Inflammatory macrophage treated with lipopolysaccharide for 1 hour (primary cell): ENCODE data around the gene AGO3.

Source experiments
- DNase-seq, 2 donors: peaks; one replicate each; pipeline ENCODE4 v3.0.0-alpha.2; 2020 to 2022

Gene AGO3

DNA sequence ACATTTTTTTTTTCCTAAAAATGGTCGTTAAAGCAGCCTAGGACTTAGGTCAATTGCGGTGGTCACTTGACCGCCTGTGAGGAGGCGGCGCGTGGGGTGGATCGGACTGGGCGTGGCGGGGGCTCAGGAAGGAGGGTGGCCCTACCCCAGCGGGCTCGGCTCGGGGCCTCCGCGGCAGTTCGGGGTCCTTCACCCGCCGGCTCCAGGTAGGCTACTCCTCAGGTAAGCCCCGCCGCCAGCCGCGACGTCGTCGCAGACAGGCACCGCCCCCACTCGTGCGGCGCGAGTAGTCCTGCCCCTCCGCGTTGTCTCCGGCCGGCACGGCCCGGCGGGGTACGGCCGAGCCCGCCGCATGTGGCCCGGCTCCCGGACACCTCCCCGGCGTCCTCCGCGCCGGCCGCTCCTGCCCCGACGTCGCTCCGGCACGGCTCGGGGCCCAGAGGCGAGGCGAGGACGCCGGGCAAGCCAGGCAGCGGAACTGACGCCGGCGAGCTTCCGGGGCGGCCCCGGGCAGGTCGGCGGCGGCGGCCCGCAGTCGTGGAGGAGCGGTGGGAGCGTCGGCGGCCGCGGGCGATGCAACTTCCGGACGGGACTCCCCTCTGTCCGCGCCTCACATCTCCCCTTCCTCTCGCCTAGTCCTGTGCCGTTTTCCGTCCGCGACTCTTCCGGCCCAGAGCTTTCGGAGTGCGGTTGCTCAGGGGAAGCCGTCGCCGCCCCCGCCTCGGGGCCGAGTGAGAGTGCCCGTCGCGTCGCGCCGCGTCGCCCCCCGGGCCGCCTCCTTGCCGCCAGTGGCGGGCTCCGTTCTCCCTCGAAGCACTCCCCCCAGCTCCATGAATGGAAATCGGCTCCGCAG is at the start of gene AGO3:
AGO3 (plus strand) TSS at position 513 of the 853 bp plus-strand sequence; CDS start at position 835, 322 bp downstream.
- peak; percentile 85 to 88 for DNase-seq

DNA sequence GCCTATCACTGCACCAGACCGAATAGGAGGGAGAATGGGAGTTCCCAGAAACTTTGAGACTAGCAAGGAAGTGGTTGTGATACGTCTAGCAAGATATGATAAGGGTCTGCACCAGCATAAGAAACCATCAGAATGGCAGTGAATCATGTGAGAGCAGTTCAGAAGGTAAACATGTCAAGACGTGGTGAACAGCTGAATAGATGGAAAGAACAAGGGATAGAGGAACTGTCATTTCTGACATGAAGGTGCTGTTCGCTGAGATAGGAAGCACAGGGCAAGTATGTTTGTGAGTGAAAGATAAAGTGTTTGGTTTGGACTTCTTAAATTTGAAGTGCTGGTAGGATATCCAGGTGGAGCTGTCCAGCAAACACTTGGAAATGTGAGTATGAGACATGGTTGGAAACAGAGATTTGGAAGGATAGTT is 49.0 kb upstream of the AGO3 start:
- DNase-seq, result no peak

DNA sequence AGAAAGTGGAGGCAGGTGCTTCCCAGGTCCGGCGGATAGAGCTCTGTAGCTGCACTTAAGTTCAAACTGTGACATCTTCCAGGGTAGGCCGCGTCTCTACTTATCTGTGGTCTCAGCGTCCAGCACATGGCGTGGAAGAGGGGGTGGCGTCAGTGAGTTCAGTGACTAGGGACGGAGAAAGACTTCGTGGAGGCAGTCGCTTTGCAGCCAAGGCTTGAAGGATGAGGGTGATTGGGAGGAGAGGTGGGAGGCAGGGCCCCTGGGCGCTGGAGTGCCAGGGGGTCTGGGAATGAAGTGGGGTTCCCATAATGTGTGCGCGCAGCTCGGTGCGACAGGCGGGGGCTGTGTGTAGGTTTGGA is 48.3 kb upstream of the AGO3 start:
- no peak for DNase-seq

DNA sequence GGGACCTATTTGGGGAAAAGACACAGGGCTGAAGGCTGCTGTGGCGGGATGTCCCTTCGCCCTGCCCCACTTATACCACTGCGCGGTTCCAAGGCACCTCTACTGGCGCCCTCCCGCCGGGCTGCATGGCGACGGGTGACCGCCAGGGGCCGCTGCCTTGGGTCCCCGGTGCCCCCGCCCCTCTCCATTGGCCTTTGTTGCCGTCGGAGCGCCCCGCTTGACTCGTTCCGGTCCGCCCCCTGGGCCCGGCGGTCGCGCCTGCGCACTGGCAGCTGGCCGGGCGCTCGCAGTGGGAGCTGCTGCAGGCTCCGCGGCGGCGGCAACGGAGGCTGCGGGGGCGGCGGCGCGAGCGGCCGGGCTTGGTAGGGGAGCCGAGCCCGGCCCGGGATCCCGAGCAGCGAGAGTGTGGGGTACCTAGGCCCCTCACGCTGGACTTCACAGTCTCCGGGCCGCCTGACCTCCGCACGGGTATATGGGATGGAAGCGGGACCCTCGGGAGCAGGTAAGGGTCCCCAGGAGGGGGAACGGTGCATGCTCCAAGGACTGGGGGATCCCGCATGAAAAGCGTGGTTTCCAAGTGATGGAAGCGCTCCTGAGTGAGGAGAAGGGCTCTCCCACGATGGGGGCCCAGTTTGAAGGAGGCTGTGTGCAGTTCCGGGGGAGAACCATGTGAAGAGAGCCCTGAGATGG is 47.8 kb upstream of the AGO3 start, which contains the start of gene AGO1:
AGO1 (plus strand) TSS at position 265 of the 690 bp plus-strand sequence; CDS start at position 478, 213 bp downstream.
- peak; percentile 90 to 95 for DNase-seq

DNA sequence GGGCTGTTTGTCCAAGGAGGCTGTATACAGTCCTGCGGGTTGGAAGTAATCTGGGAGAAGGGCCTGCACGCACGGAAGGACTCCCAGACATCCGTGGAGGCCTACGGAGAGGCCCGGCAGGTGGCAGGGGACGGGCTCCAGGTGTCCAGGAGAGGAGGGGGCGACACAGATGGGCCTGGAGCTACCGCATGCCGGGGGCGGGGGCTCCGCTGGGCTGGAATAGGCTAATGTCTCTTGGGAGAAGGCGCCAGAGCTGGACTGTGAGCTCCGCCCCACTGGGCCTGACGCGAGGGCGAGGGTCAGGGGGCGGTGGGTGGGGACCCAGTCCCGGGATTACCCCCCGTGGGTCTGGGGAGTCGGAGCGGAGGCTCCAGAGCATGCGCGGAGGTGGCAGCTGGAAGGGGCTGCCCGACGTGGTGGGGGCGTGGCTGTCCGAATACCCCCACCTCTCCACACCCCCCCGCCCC is 47.2 kb upstream of the AGO3 start:
- peak; percentile 34 to 74 for DNase-seq

DNA sequence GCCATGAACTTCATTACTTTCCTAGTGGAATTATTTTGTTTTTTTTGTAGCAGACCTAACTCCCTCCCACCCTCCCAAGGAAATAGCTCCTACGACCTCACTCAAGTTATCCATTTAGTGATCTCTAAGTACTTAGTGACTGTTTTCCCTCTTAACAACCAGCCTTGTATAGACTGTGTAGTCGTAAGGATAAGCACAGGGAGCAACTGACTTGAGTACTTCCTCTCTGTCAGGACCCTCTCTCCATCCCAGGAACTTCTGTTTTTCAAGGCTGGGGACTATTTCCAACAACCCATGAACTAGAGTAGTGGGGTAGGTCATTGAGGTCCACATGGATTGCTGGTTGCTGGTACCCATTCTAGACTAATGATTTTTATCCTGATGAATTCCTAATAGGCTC is 46.0 kb upstream of the AGO3 start:
- no peak for DNase-seq

DNA sequence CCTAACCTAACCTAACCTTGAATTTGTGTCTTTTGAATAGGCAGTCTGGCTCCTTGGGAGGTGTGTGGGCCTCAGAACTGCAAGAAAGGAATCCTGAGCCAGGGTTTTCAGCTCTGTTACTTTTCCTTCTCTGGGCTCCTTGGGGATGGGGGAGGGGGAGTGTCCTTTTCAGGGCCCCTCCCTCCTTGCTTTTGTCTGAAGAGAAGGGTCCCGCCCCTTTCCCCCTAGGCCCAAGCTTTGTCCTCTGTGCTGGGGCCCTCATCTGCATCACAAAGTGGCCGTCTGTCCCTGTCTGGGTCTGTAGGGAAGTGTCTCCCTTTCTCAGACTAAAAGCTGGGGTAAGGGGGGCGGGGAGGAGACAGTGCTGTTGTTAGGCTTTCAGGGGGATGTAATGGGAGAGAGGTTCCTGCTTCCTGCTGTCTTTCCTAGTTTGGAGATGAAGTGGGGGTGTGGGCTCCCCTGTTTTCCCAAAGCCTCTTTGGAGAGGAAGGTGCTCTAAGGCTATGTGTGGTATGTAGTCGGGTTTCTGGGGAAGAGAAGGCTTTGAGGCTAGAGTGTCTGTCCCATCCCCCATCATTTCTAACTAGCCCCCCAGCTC is 44.8 kb upstream of the AGO3 start:
- no peak for DNase-seq

DNA sequence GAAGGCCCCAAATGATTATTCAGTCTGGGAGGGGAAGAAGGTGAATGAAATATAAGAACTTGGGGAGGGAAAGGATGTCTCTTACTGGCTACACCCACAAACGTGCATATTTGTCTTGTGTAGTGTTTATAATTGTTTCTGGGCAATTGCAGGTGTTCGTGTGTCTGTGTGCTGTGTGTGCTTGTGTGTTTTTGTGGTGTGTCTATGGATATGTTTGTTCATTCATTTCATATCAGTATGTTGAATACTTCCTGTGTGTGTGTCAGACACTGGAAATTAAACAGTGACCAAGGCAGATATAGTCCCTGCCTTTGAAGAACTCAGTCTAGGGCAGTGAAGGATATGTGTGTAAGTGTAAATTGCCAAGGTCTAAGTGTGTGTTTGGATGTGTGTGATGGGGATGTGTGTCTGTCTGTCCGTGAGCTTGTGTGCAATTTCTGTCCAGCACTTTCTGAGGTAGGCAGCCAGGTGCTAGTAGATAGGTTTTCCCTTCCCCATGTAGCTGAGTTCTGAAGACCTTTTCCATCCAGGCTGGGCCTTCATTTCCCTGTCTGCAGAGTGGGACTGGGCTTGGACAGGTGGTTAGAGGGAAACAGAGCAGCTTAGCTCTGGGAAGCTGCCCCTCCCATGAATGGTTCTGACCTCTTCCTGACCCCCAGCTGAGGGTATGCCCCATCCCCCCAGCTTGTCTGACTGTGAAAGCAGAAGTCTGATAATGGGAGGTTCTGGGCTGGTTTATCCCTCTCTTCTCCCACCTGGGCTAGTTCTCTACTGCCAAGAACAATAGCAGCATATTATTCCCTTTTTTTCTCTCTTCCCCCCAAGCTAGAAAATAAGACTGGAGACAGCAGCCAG is 44.1 kb upstream of the AGO3 start:
- DNase-seq, result no peak

DNA sequence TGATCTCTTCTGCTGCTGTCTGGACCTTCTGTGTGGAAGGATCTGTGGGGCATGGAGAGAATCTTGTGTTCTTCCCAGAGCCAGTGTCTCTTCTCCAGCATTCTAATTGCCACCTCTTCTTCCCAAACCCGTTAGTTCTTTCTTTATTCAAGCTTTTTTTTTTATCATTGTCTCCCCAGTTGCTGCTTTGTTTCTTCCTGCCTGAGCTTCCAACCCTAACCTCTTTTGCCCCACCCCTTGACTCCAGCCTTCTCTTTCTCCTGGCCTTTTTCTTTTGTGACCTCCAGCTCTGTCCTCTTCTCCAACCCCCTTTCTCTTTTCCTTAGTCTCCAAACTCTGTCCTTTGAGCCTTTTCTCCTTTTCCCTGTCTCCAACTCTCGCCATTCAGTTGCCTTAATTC is 43.4 kb upstream of the AGO3 start:
- no peak for DNase-seq

DNA sequence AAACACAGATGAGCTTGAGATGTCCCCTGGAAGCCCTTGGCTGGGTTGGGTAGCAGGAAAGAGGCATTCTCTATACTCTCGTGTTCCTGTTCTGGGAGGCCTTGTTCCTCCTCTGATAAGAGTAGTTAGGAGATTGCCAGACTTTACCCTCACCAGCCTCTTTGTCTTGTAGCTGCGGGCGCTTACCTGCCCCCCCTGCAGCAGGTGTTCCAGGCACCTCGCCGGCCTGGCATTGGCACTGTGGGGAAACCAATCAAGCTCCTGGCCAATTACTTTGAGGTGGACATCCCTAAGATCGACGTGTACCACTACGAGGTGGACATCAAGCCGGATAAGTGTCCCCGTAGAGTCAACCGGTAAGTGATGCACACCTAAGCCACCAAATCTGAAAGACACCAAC is 42.6 kb upstream of the AGO3 start:
- DNase-seq, result no peak

DNA sequence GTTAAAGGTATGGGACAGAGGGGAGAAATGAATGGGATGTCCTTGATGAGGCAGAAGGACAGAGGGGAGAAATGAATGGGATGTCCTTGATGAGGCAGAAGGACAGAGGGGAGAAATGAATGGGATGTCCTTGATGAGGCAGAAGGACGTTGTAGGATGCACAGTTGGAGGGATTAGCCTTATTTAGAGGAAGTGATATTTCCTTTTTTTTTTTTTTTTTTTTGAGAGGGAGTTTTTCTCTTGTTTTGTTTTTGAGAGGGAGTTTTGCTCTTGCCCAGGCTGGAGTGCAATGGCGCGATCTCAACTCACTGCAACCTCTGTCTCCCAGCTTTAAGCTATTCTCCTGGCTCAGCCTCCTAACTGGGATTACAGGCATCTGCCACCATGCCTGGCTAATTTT is 41.9 kb upstream of the AGO3 start:
- peak; percentile 48 to 50 for DNase-seq

DNA sequence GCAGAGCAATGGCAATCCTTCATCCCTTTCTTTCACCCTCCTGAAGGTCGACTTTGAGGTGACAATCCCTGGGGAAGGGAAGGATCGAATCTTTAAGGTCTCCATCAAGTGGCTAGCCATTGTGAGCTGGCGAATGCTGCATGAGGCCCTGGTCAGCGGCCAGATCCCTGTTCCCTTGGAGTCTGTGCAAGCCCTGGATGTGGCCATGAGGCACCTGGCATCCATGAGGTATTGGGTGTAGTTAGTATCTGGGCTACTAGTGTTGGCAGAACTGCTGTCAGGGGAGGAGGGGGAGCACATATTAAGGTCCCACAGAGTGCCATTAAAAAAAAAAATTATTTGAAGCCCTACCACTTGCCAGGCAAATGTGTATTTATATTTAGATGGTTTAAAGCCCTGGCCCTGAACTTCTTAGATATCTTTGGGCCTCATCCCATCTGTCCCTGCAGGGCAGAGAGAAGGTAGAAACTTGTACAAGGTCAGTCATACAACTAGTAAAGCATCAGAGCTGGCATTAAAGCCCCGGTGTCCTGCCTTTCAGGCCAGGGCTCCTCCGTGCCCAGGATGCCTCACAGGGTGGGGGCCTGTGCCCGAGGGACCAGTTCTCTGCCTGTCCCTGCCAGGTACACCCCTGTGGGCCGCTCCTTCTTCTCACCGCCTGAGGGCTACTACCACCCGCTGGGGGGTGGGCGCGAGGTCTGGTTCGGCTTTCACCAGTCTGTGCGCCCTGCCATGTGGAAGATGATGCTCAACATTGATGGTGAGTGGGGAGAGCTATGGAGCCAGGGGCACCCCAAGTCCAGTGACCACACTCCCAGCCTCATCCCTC is 37.6 kb upstream of the AGO3 start:
- DNase-seq, result no peak

DNA sequence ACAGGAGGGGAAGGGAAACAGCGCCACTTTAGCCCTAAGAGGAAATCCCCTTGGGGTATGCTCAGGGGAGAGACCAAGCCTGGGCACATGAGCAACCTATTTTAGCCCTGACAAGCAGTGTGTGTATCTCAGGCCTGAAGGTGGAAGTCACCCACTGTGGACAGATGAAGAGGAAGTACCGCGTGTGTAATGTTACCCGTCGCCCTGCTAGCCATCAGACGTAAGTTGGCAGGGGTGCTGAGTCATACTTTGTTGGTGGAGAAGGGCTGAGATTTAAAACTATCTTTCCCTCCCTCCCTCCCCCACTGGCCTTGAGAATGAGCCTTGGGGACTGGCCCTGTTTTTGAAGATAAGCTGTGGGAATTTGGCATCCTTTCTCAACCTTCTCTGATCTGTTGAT is 36.7 kb upstream of the AGO3 start:
- peak; percentile 78 to 84 for DNase-seq

DNA sequence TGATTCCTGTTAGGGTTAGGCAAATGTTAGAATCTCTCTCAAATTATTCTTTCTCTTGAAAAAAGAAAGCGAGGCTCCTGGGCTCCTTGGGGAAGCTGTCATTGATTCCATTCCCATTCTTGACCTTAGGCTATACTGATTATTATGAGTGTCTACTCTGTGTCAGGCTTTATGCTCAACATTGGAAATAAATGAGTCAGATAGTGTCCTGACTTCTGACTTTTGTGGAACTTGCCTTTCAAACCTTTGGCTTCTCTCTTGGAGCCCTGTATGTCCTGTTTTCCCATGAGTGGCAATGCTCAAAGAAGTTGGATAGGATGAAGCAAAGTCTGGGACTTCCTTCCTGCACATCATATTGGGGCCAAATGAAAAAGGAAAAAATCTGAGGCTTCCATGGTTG is 36.2 kb upstream of the AGO3 start:
- DNase-seq, result no peak

DNA sequence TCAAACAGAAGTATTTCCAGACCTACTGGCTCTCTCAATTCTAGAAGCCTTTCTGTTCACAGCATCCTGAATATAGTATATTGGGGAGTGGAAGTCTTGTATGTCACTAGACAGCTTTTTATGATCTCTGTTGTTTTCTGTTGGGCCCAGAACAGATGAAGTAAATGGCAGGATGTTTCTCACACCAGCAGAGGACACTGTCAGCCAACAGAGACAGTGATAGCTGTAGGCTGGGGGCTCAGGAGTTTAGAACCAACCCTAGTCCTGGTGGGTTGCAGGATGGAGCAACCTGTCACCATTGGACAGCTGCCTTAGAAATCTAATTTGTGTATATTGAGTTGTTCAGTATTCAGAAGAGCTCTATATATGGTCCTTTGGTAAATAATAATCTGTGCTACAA is 31.0 kb upstream of the AGO3 start:
- no peak for DNase-seq

DNA sequence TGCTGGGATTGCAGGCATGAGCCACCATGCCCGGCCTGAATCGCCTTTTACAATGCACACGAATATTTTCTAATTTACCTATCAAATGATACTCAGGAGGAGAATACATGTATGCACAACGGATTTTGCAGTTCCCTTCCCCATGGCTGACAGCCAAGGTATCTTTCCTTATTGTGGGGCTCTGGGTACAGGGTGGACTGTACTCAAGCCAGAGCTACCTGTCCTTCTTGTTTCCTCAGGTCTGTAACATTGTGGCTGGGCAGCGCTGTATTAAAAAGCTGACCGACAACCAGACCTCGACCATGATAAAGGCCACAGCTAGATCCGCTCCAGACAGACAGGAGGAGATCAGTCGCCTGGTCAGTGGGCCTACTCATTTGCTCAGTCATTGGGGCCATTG is 29.7 kb upstream of the AGO3 start:
- no peak for DNase-seq

DNA sequence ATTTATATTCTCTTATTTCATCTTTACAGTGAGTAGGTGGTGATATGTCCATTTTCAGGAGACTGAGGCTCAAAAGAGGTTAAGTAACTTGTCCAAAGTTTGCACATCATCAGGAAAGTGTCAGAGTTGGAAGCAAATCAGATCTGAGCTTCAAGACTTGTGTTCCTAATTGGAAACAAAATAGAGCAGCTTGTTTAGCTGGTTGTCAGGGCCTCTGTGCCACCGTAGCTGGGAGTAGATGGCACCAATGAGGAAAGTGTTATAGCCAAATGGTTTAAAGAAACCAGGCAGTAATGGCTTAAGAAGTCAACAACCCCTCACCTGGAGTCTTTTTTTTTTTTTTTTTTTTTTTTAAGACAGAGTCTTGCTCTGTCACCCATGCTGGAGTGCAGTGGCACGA is 28.2 kb upstream of the AGO3 start:
- DNase-seq, result no peak

DNA sequence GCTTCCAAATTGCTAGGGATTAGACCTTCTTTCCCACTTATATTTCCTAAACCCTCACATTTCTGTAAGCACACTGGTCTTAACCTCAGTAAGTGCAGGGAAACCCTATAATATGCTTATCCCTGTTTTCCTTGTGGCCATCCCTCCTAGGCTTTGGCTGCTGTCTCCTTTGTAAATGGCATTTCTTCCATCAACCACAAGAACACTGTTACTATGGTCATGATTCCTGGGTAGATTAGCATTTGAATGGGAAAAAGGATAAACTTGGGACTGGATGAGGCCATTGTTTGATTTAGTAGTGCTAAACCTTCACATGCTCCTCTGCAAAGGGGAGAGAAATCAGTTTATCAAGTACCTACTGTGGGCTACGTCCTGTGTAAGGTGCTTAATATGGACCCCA is 16.2 kb upstream of the AGO3 start:
- no peak for DNase-seq

DNA sequence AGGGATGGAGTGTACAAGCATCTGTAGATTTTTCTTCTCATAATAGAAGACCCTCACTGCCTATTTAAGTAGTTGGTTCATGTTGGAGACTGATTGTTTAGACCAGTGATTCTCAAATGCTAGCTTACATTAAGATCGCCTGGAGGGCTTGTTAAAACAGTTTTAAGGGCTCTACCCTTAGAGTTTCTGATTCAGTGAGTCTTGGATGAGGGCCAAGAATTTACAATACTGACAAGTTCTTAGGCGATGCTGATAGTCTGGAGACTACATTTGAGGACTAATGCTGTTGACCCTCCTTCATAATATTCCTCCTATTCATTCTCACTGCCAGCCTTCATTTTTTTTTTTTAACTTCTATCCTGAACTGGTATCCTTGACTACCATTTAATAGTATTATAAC is 15.2 kb upstream of the AGO3 start:
- no peak for DNase-seq

DNA sequence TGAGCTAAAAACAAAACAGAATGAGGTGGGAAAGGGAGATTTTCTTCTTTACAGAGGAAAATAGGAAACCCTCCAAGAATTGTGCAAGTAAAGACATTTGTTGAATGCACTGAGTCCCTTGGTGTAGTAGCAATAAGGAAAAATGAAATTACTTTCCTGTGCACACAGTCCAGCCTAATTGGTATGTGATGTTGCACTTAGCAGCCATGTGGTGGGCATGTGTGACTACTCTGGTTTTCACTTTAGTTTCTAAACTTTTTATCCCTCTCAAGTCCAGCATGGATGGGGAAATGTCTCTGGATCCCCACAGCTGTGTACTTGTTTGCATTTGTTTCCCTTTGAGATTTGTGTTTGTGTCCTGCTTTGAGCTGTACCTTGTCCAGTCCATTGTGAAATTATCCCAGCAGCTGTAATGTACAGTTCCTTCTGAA is 7.1 kb upstream of the AGO3 start:
- DNase-seq, result no peak

DNA sequence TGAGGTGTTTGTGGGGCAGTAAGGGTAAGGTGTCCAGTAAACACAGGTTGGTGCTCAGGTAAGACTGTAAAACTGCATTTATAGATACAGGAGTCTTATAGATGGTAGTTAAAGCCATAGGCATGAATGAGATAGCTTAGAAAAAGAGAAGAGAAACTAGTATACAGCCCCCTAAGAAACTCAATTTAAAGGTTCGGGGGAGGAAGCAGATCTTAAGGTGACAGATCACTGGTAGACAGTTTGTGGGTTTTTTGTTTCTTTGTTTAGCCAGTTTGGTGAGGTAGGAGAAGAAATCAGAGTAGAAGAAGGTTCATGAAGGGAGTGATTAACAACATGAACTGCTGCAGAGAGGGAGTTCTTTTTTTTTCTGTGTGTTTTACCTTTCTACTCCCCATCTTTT is 6.1 kb upstream of the AGO3 start:
- DNase-seq, result no peak

DNA sequence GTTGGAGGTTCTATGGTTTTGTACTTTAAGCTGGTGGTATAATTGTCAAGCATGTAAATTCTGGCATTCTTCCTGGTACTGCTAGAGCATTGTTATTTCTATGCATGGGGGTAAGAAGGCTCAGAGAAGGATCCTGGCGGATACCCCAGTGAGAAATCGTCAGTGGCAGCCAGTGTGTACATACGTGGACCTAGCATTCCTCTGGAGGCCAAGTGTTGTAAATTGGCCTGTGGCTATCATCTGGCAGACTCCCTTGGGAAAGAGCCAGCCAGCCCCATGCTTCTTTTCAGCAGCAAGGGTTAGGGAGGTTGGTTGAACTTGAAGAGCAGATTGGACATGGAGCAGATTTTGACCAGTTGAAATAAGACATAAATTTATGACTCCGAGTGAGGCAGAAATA is 5.2 kb upstream of the AGO3 start:
- DNase-seq, result no peak
